BE2C (cell line): ENCODE data around the gene UBE2O.

Experiments used
- DNase-seq: peaks from one replicate; pipeline ENCODE4 v3.0.0-alpha.2; 2020
- H3K27me3 ChIP-seq: fragments of 250-450 bp; sonication (Bioruptor Pico); 2 replicates; pipeline ENCODE4 v1.5.1; 2020; ENCODE audit warnings: mild to moderate bottlenecking
- H3K36me3 ChIP-seq: fragments of 250-450 bp; sonication (Bioruptor Pico); 2 replicates; pipeline ENCODE4 v1.5.1; 2020; ENCODE audit warnings: mild to moderate bottlenecking
- H3K4me1 ChIP-seq: fragments of 250-450 bp; sonication (Bioruptor Pico); 2 replicates; pipeline ENCODE4 v1.5.1; 2020
- H3K4me3 ChIP-seq: 2 replicates; pipeline ENCODE4 v1.5.1; 2011; ENCODE audit warnings: low read depth, low read length
- H3K9me3 ChIP-seq: fragments of 250-450 bp; sonication (Bioruptor Pico); 2 replicates; pipeline ENCODE4 v1.5.1; 2020
- TF ChIP-seq, protein P1 (sequence below): IDR thresholded peaks from 2 replicates; pipeline ENCODE4 v1.5.1; 2012; ENCODE audit warnings: mild to moderate bottlenecking, low read depth, low read length

Gene UBE2O

GRCh38 chr17:76452127-76452659 lies 759 bp downstream of the UBE2O start:
- TF ChIP-seq, protein P1, sequence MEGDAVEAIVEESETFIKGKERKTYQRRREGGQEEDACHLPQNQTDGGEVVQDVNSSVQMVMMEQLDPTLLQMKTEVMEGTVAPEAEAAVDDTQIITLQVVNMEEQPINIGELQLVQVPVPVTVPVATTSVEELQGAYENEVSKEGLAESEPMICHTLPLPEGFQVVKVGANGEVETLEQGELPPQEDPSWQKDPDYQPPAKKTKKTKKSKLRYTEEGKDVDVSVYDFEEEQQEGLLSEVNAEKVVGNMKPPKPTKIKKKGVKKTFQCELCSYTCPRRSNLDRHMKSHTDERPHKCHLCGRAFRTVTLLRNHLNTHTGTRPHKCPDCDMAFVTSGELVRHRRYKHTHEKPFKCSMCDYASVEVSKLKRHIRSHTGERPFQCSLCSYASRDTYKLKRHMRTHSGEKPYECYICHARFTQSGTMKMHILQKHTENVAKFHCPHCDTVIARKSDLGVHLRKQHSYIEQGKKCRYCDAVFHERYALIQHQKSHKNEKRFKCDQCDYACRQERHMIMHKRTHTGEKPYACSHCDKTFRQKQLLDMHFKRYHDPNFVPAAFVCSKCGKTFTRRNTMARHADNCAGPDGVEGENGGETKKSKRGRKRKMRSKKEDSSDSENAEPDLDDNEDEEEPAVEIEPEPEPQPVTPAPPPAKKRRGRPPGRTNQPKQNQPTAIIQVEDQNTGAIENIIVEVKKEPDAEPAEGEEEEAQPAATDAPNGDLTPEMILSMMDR: no peak
- H3K36me3 ChIP-seq: peaks cover 5% of the 10 kb centered on the region; the same call in 1 of the 2 replicates
- no peaks in the 10 kb centered on the region for H3K9me3 ChIP-seq
- DNase-seq: no peak
- H3K27me3 ChIP-seq: no peaks in the 10 kb centered on the region
- H3K4me1 ChIP-seq: peaks cover 18% of the 10 kb centered on the region
- peak overlapping the region; percentile 79 for H3K4me3 ChIP-seq

- Histone ChIP-seq H3K27me3 (no peaks in the 10 kb centered on the region), H3K36me3 (peaks cover 5% of the 10 kb centered on the region; the same call in 1 of the 2 replicates), H3K4me1 (peaks cover 25% of the 10 kb centered on the region), H3K9me3 (no peaks in the 10 kb centered on the region), H3K4me3 (peak overlapping the region; percentile 79)
- TF ChIP-seq, protein P1: no peak
- no peak for DNase-seq
Observed at GRCh38 chr17:76451506-76451905, 1.4 kb downstream of the UBE2O start.

DNA sequence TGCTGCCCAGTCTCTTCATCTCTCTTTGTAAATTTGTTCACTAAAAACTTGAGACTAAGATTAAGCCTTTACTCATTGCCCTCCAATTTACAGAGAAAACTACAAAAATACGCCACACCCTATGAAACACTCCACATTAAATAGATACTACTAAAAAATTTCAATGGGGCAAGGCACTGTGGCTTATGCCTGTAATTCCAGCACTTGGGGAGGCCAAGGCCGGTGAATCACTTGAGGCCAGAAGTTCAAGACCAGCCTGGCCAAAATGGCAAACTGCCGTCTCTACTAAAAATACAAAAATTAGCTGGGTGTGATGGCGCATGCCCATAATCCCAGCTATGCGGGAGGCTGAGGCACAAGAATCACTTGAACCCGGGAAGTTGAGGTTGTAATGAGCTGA lies 3.8 kb downstream of the UBE2O start:
- DNase-seq: no peak
- H3K9me3 ChIP-seq: no peaks in the 10 kb centered on the region
- H3K4me3 ChIP-seq: no peak overlapping the region
- peaks cover 11% of the 10 kb centered on the region; the same call in 1 of the 2 replicates for H3K36me3 ChIP-seq
- TF ChIP-seq, protein P1: no peak
- no peaks in the 10 kb centered on the region for H3K27me3 ChIP-seq
- peaks cover 35% of the 10 kb centered on the region for H3K4me1 ChIP-seq

DNA sequence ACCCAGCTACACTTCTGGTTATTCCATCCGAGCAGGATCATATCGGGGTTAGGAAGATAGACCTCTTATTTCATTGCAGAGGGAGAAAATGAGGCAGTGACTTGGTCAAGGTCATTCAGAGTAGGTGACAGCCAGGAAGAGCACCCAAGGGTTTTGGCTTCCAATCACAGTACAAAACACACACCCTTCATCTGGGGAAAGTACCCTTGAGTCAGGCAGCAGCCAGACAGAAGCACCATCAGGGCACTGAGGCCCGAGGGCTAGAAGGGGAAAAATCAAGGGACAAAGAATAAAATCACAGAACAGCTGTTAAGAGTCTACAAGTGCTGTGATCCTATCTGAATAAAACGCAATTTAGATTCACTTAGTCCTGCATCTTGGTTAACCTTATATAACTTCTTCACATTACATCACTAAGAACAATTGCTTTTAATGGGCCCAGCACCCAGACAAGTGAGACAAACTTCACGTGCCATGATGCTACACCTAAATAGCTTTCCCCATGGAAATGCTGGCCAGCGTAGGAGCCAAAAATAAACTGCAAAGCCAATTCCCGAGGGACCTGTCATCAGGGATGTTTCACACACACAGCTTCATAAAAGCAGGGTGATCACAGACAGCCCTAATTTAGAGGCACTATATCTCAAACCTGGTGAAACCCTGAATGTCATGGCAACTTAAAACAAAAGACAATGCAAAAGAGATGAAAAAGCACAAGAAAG lies 4.9 kb downstream of the UBE2O start:
- no peaks in the 10 kb centered on the region for H3K9me3 ChIP-seq
- H3K4me3 ChIP-seq: no peak overlapping the region
- peak; percentile 46 for DNase-seq
- TF ChIP-seq, protein P1: no peak
- H3K27me3 ChIP-seq: no peaks in the 10 kb centered on the region
- peaks cover 35% of the 10 kb centered on the region for H3K4me1 ChIP-seq
- H3K36me3 ChIP-seq: peaks cover 11% of the 10 kb centered on the region; the same call in 1 of the 2 replicates

GRCh38 chr17:76446449-76447231 lies 6.3 kb downstream of the UBE2O start:
- Histone ChIP-seq H3K4me3 (no peak overlapping the region), H3K9me3 (no peaks in the 10 kb centered on the region), H3K27me3 (no peaks in the 10 kb centered on the region), H3K4me1 (peaks cover 40% of the 10 kb centered on the region), H3K36me3 (peaks cover 9% of the 10 kb centered on the region; the same call in 1 of the 2 replicates)
- DNase-seq: no peak
- TF ChIP-seq, protein P1: no peak
